Skin of body (tissue), 2 donors: ENCODE data around the gene VIT. TPM values are rescaled to one million over a fixed set of nuclear protein-coding genes. Genes with fewer than 3 reads are reported as not detected.
A peak's percentile ranks its signal among the peaks of the same experiment; 100 is the strongest.
"Not testable (repeated sequence)": the region's sequence is repeated elsewhere in the genome, so short reads cannot be mapped to it uniquely, and the experiment has no call there.

Experiments used
- DNase-seq: peaks from one replicate; lab custom pipeline; 2025; lab: John Stamatoyannopoulos, UW
- total RNA-seq: library from RNA; depleted of rRNA; stranded (reverse); fragments of >200 nt; gene quantifications from one replicate; pipeline ENCODE4 v1.2.3, GENCODE V29; 2014

The VIT gene
- total RNA-seq, 1 donor from 2014 or later: 7.4 TPM

DNA sequence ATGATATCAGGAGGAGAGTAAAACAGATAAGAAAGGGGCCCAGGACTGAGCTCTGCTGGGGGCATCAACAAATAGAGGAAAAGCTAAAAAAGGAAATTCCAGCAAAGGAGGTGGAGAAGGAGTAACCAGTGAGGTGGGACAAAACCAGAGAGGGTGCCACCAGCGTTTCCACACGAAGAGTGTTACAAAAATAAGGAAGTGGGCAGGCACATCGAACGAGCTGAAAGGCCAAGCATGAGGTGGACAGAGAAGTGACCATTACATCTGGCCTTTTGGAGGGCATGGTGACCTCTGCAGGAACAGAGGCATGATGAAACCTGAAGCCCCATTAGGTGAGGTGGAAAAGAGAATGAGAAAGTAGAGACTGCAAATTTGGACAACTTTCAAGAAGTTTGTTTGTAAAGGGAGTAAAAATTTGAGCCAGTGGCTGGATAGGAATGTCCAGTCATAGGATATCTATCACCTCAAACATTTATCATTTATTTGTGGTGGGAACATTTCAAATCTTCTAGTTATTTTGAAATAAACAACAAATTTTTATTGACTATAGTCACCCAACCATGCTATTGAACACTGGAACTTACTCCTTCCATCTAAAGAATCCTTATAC, 18.4 kb upstream of the VIT start:
- no peak for DNase-seq

DNA sequence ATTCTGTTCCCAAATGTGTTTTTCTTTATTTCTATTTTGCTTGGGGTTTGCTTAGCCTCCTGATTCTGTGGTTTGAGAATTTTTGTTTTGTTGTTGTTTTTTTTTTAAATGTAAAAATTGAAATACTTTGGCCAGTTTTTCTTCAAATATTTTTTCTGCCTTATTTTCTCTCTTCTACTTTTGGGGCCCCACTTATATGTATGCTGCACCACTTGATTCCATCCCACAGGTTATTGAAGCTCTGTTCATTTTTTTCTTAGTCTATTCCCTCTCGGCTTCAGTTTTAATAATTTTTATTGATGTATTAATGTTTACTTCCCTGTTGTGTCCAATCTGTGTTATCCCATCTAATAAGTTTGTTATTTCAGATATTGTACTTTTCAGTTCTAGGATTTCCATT, 17.7 kb upstream of the VIT start:
- no peak for DNase-seq

DNA sequence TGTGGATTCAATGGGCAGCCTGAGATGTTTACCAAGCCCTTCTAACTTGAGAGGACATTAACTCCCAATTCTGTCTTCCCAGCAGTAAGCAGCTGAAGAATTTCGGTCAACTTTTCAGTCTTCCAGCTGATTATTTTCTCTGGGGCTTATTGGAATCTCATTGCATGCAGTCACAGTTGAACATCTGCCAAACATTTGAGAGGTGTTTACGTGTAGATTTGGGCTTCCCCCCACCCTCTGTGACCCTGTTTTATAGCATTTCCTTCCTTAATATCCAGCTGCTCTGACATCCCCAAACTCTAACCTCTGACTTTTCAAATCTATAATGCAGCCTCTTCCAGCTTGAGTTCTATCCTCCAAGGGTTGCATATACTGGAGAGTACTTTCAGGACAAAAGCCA, 16.5 kb upstream of the VIT start:
- no peak for DNase-seq

DNA sequence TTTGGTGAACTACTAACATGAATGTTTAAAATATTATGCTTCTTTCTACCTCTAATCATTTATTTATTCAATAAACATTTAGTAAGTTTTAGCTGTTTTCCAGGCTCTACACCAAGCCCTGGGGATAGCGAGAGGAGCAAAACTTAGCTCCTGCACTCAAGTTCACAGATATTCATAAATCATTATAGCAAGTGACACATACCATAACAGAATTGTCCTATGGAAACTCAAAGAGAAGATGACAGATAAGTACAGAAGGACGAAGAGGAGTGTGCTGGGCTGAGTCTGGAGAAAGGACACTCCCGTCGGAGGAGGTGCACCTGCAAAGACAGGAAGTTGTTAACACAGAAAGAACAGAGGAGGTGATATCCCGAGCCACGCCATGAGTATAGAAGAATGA, 13.9 kb upstream of the VIT start:
- no peak for DNase-seq

DNA sequence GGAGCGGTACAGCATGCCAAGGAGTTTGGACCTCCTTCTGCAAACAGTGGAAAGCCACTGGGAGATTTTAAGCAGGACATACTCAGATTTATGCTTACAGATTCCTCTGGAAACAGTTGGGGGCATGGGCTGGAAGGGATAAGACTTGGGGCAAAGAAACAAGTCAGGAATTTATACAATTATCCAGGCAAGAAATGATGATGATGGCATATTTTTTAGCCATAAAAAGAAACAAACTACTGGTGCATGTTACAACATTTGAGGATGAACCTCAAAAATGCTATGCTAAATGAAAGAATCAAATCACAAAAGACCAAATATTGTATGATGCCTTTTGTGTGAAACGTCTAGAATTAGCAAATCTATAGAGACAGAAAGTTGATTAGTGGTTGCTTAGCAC, 13.5 kb upstream of the VIT start:
- no peak for DNase-seq

DNA sequence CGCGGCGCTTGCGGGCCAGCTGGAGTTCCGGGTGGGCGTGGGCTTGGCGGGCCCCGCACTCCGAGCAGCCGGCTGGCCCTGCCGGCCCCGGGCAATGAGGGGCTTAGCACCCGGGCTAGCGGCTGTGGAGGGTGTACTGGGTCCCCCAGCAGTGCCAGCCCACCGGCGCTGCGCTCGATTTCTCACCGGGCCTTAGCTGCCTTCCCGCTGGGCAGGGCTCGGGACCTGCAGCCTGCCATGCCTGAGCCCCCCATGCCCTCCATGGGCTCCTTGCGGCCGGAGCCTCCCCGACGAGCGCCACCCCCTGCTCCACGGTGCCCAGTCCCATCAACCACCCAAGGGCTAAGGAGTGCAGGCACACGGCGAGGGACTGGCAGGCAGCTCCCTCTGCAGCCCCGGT, 8.2 kb upstream of the VIT start:
- DNase-seq: not testable (repeated sequence)

DNA sequence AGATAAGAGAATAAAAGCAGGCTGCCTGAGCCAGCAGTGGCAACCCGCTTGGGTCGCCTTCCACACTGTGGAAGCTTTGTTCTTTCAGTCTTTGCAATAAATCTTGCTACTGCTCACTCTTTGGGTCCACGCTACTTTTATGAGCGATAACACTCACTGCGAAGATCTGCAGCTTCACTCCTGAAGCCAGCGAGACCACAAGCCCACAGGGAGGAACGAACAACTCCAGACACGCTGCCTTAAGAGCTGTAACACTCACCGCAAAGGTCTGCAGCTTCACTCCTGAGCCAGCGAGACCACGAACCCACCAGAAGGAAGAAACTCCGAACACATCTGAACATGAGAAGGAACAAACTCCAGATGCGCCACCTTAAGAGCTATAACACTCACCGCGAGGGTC, 7.5 kb upstream of the VIT start:
- not testable (repeated sequence) for DNase-seq

DNA sequence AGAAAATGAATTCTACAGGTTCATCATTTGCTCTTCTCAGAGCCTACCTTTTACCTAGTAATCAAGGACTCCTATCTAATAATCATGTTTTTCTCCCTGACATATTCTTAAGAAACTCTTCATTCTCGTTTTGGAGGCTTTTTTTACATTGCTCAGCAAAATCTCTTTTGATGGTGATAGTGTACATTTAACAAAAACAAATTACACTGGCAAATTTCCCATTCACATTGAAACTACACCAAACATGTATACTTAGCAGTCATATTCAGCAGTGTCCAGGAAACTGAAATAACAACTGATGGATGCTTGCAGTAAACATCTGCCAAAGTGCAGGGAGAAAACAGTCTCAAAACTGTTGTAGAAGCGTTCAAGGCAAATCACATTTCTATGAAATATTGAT, 4.4 kb upstream of the VIT start:
- DNase-seq: no peak

DNA sequence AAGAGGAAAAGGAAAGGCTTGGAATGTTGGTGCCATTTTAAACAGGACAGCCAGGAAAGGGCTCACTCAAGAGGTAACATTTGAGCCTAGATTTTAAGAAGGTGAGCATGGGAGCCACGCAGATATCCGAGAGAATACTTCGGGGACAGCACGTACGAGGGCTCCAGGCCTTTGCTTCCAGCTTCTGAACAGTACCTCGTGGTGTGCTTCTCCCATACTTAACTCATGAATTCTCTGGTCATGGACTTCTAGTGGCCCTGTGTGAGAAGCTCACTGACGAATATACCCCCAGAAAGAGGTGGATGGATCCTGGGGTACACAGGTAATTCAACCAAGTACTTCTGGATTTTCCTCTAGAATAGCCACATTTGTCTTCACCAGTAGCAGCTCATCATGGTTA, 2.7 kb upstream of the VIT start:
- no peak for DNase-seq

DNA sequence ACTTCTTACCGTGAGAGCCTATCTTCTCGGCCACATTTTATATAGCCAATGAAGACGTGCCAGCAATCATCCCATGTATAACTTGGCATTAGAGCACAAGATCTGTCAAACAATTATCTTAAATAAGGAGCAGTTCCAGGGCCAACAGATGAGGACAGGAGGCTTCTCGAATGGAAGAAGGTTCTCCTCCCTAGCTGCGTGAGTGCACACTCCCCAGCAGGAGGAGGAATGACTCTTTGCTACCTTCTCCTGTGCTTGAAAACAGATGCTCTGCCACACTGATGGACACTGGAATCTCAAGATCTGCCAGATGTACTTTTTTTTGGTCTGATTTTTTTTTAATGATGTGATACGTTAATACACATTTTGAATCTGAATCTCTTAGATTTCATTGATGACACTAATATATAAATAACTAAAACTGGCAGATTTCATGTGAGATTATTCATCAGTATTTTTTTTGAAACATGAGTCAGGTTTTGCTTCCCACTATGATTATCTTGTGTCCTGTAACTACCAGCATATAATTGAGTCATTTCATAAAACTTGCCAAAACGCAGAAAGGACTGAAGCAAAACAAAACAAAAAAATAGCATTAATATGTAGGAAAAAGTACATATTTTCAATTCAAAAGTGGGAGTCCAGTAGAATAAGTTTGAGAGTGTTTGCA, 626 bp upstream of the VIT start:
- DNase-seq: no peak

DNA sequence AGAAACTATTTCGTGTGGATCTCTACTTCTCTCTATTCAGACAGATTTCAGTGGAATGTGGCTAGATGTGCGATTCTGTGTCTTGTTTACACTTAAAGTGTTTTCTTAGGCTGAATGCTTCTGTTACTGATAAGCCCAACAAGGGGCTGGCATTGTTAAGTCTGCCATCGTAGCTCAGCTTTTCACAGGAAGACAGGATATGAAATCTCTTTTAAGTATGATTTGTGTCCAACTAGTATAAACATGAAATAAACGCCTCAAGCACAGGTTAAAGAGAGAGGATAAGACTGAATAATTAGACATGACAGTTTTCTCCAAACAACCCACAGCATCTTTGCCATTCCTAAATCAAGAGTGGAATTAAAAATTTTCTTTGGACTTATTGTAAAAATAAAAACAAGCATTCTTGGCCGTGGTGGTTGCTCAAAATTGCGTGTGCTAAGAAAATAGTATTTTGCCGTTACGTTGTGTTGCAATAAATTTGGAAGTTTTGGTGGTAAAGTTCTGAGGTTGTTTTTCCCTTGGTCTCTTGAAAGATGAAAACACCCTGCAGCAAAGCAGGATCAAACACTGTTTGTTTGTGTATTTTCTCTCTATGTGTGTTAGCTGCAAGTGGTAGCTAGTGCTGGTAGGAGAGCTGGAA, 1.0 kb downstream of the VIT start:
- no peak for DNase-seq

DNA sequence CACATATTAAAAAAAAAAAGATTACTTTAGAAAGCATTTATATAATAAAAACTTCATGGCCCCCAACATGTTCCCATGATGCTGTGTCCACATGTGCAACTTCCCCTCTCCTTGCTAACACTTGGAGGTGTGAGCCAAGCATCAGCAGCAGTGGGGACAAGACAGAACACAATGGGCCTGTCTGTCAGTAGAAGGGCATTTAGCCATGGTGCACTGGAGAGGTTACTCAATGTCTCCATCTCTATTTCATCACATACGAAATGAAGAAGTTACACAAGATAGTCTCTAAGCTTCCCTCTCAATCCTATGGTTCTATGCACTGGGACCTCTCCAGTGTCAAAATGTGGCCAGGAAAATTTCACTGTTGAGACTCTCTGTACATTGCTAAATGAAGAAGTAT, 2.5 kb downstream of the VIT start:
- DNase-seq: peak; percentile 54

DNA sequence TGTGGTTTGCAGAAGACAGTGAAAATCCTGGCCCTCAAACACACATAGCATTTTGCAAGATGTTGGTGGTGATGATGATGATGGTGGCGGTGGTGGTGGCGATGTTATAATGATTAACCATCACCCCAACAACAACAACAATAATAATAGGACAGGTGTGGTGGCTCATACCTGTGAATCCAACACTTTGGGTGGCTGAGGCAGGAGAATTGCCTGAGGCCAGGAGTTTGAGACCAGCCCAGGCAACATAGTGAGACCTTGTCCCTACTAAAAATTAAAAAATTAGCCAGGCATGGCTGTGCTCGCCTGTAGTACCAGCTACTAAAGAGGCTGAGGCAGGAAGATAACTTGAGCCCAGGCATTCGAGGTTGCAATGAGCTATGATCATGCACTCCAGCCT, 3.8 kb downstream of the VIT start:
- no peak for DNase-seq

DNA sequence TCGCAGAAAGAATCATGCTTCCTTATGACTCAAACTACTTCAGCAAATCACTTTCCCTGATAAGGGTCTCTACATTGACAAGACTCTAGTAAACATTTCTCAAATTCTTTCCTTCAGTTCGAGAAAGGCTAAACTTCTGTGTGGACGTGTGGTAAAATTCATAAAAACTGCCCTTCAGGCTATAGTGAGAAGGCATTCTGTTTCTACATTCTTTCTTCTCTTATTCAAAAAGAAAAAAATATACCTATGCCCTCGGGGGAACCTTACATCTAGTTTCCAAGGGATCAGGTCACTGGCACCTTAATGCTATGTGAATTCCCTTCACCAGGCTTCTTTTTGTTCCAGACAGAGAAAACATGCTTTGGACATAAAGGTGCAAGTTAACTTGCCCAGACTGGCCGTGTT, 4.9 kb downstream of the VIT start:
- DNase-seq: no peak

DNA sequence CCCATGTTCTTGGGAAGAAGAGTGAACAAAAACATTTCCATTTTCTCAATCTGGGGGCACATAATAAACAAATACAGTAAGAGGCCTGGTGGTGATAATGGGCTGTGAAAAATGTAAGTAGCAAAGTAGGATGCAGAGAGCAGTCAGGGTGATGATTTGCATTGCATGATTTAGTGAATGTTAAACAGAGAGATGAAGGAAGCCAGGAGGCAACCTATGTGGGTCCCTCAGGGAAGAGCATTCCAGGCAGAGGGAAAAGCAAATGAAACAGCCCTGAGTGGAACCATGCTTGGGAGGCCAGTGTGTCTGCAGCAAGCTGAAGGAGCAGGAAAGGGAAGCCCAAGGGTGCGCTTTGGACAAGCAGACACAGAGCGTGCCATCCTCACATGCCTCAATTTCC, 5.4 kb downstream of the VIT start:
- no peak for DNase-seq

DNA sequence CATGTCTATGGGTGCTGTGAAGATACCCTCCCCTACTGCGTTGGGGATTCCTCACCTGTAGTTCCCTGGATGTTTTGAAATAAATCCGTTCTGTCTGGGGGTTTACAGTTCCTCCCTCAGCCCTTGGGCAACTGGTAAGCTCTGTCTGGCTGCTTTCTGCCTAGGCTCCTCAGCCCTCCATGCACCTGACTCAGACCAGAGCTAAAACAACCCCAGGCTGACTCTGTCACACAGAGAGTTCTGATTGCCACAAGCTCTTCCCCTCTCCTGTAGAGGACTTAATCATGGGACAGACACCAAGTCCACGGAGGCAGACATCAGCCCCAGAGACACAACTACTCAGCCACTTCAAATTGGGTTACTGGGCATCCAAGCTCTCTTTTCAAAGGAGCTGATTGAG, 6.3 kb downstream of the VIT start:
- DNase-seq: no peak

DNA sequence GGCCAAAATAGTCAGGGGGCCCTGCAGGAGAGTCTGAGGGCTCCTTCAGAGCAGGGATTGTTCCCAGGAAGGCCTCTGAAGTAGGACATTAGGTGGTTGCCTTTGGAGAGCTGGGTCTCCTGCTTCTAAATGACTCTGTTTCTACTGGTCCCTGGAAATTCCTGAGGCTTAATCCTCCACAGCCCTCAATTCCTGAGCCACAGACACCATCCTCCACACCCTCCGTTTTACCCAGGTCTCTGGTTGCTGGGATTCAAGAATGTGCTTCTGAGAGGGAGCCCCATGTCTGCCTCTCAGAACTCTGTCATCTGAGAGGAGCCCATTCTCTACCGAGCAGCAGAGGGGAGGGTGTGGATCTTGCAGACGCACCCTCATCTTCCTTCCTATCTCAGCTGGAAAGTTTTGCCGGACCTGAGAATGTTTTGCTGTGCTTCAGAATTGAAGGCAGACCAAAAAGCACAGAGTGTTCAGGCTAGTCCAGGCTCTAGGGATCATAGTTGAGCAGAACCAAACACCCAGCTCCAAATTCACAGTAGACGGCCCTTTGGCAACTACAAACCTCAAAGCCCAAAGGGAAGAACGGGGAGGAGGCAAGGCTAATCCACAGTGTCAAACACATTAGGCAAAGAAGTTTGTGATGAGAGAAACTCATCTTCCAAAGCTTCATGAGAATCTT, 8.1 kb downstream of the VIT start:
- no peak for DNase-seq

DNA sequence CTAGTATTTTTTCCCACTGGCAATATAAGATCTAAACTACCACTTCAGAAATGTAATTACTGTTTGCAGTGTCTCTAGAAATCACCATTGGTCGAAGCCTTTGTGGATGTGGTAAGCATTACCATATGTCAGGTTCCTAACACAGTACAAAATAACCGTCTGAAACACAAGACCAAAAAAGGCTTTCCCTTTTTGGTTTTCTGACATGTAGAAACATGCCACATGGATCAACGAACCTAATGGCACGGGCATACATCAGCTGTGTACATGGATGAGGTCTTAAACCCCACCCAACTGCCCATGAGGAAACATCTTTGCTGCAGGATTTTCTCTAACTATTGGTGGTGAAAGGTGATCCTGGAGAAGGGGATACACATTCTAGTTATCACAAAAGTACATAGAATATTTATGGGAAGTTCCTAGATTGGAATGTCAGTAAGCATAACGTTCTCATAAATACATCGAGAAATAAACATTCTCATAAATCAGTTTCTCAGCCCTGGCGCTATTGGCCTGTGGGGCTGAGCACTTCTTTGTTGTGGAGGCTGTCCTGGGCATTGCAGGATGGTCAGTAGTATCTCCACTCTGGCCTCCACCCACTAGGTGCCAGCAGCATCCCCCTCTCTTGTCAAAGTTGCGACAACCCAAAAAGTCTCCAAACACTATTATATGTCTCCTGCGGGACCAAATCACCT, 9.0 kb downstream of the VIT start:
- no peak for DNase-seq

DNA sequence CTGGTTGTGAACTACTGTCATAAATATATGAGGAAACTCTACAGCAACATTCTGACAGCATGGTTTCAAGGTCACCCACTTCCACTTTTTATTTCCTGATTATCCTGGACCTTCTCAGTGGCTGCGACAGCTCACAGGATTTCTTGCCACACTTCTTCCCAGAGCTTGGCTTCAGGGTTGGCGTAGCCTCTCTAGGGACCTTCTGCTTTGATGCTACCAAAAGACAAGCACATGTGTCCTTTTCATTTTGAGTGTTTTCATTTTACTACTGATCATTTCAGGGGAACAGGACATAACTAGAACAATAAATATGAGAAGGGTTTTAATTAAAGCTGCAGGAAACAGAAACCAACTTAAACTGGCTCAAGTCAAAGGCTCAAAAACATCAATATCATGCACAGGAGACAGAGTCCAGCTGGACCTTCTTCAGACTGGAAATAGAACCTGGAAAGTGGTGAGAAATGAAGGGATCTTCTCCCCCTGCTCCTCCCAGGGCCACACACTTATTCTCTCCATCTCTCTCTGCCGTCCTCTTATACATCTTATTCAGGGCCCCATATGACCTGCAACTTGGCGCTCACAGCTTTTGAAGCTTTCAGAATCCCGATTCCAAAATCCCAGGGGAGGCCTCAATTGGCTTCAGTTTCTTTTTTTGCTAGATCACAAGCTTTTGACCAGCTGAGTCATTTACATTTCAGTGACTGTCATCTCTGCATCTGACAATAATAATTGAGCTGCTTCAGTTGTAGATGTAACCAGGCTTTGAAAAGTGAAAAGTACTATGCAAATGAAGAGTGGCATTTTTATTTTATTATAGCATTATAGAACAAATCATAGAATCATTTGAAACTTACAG, 9.7 kb downstream of the VIT start:
- DNase-seq: peak; percentile 53

DNA sequence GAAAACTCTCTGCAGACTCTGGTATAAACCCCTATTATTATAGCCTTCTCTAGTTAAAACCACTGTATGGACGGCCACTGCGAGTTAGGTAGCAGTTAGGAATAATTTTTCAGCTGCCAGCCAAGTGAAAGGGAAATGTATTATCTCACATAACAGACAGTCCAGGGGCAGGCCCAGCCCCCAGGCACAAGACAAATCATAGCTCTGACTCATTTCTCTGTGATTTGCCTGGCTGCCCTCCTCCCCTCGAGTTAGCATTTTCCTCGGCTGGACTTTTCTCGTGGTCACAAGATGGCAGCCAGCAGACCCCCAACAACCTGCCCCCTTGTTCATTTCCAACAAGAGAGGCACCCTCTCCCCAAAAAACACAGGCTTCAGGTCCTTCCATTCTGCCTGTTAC, 10.5 kb downstream of the VIT start:
- no peak for DNase-seq
